OCI-LY1 (cell line): ENCODE data around the gene CRMP1.

Experiments used
- CTCF ChIP-seq: fragments of 200-600 bp; sonication (generic), shearing (Covaris generic); IDR thresholded peaks from 2 replicates; pipeline ENCODE4 v1.5.1; 2017; ENCODE audit warnings: mild to moderate bottlenecking, antibody characterized with exemption, low read length, moderate library complexity, mixed read lengths
- EZH2 ChIP-seq: fragments of 200-600 bp; sonication (generic), shearing (Covaris generic); IDR thresholded peaks from 2 replicates; pipeline ENCODE4 v1.8.0; 2017; ENCODE audit warnings: borderline replicate concordance, mixed run types, mild to moderate bottlenecking, antibody characterized with exemption, low read length, moderate library complexity, mixed read lengths

DNA sequence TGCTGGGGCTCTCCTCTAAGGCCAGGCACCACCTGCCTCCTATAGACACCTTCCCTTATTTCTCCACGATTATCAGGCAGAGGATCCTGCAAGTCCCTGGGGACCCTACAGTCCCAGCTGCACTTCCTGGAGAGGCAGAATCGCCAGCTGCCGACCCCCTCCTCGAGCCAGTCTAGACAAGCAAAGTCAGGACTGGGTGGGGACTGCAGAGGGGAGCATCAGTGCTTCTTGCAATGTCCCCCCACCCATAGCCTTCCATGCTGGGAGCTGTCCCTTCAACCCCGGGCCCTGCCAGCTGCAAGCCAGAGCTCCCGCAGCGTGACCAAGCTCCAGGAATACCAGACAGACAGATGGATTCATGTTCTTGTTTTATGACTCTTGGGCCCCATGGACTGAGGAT is 1.4 kb upstream of the CRMP1 start:
- TF ChIP-seq CTCF = no peak
- TF ChIP-seq EZH2 = no peak
